ENCODE results near the gene IFNGR2.
"Not testable (repeated sequence)": the region's sequence is repeated elsewhere in the genome, so short reads cannot be mapped to it uniquely, and the experiment has no call there.

The IFNGR2 gene

DNA sequence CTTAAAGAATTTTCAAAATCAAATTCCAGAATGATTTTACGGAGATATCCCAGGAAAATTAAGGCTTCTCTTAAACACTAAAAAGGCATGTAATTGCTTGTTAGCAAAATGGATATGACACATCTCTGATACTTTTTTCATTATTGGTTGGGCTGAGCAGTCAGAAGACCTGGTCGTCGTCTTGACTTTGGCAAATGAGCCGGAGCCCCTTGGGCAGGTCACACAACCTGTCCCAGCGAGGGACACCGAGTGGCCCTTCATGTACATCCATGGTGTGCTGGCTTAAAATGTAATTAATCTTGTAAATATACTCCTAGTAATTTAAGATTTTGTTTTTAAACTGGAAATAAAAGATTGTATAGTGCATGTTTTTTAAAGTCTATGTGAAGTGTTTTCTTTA, 33.9 kb downstream of the IFNGR2 start:
- no peak for DNase-seq (ENCODE audit: low read depth)

DNA sequence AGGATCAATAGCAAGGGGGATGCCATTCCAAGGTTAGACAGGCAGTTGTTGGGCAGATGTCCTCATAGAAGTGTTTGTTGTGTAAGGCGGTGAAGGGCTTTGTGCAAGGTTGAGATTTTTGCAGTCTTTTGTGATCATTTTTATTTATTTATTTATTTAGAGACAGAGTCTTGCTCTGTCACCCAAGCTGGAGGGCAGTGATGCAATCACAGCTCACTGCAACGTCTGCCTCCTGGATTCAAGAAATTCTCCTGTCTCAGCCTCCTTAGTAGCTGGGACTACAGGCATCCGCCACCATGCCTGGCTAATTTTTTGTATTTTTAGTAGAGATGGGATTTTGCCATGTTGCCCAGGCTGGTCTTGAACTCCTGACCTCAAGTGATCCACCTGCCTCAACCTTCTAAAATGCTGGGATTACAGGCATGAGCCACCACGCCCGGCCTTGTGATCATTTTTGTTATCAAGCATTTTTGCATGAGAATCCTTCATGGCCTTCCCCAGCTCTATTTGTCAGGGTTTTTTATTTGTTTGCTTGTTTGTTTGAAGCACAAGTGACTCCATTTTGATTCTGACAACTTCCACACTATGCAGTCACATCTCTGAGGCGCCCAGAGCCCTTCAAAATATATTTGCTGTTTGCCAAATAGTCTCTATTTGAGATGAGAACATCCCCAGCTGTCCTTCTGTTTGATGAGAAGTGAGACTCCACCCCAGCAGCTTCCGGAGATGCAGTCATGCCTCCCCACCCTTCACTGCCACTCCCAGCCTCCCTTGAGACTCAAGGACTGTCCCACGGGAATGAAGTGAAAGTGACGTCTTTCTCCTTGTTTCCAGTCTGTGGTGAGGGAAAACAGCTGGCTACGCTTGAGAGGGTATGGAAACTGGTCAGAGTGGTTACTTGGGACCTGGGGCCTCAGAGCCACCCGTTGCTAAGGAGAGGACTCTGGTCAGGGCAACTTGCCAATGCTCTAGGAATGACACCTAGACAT, 38.6 kb downstream of the IFNGR2 start:
- peak; percentile 85 for DNase-seq (ENCODE audit: low read depth)

DNA sequence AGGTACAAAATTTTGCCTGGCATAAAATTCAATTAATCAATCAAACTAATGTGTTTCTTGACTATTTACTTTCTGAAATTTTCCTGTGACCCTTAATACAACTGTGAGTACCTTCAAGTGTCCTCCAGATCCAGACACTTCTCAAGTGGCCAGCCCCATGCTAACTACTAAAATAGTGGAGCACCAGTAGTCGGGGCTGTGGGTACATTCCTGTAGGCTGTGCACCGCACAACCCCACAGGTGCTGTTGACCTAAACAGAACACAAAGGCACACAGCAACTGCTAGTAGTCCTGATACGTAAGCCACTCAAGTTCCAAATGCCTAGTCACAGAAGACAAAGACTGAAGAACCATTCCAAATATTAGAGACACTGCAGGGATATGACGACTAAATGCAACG, 40.0 kb downstream of the IFNGR2 start:
- DNase-seq (ENCODE audit: low read depth), result no peak

DNA sequence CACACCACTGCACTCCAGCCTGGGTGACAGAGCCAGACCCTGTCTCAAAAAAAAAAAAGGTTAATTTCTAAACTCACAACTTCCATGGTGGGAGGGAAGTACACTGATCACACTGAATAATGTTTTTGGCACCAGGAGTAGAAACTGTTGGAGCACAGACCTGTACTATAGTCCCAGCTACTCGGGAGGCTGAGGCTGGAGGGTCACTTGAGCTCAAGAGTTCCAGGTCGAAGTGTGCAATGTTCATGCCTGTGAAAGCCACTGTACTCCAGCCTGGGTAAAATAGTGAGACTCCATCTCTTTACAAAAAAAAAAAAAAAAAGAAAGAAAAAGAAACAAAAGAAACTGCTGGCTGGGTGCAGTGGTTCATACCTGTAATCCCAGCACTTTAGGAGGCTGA, 41.3 kb downstream of the IFNGR2 start:
- DNase-seq (ENCODE audit: low read depth), result no peak

DNA sequence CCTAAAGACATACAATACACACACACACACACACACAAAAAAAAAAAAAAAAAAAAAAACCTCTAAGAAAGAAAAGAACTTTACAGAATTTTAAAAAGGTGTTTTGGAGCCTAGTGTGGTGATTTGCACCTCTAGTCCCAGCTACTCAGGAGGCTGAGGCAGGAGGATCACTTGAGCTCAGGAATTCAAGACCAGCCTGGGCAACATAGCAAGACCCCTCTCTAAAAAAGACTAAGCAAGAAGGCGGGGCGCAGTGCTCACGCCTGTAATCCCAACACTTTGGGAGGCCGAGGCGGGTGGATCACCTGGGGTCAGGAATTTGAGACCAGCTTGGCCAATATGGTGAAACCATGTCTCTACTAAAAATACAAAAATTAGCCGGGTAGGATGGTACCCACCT, 43.4 kb downstream of the IFNGR2 start:
- DNase-seq (ENCODE audit: low read depth), result not testable (repeated sequence)

DNA sequence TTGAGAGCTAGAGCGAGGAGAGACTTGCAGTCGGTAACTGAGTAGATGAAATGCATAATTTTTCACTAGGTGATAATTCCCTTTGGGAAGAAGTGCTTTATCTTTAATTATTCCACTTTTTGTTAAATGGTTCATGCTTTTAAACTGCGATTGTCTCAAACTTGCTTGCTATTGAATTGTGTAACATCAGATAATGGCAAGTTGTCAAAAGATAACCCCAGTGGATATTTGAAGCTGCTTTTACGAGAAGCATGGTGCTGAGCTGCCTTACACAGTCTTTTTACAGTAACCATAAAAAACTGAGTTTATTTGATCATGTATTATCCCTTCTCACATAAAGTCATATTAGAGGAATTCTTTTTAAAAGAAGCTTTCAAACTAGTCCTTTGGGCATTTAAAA, 46.4 kb downstream of the IFNGR2 start:
- no peak for DNase-seq (ENCODE audit: low read depth)

DNA sequence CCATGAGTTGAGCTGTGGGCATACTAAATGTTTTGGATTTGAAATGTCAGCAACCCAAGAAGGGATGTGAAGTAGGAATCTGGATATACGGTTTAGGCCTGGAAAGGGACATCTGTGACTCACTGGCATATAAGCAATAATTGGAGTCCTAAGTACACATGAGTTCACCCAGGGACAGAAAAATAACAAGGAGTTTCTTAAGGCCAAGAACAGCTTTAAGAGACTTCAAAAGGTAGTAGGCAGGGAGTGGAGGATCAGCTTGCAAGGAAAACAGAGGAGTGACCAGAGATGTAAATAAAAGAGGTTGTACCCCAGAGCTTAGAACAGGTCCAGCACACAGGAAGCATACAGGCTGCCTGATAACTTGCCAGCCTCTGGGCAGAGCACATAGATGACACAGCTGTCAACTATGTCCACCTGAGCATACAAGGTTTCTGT, 48.4 kb downstream of the IFNGR2 start:
- DNase-seq (ENCODE audit: low read depth), result peak; percentile 49

DNA sequence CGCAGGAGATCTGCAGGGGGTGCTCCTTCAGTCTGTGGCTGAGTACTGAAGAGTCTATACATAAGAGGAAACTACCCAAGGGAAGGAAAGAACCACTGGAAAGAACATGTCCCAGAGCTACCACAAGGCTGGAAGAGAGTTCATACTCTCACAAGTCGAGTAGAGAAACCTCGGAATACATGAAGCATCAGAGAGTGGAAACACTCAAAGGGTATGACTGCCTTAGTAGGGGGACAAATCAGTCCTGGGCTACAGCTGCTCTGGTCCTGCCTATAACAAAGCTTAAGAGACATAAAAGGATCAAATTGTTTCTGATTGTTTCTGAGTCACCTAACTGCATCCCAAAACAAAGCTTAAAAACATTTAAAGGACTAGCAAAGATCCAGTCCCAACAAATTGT, 49.1 kb downstream of the IFNGR2 start:
- DNase-seq (ENCODE audit: low read depth), result no peak

DNA sequence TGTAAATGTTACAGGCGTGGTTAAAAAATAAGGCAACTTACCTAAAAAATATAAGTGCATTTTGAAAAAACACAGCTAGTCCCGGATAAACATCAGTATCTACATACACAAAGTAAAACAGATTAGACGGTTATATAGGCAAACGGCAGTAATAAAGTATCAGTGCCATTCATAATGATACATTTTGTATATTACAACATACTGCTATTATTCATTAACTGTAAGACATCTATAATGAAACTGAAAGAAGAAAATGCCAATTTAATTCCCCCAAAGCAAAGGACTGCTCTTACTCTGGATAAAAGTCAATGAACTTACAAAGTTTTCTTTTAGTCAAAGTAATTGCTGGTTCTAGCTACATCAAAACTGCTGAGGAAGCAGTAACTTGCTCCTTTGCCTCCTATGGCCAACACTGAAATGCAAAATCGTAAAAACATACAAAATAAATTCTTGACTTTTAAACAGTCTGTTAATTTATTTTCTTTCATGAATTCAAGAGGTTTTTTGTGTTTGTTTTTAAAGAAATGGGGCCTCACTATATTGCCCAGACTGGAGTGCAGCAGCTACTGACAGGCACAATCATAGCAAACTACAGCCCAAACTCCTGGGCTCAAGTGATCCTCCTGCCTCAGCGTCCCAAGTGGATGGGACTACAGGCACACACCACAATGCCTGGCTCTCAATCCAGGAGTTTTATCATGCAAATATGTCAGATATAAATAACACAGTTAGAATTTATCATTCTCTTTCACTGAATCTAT, 52.7 kb downstream of the IFNGR2 start:
- no peak for DNase-seq (ENCODE audit: low read depth)

DNA sequence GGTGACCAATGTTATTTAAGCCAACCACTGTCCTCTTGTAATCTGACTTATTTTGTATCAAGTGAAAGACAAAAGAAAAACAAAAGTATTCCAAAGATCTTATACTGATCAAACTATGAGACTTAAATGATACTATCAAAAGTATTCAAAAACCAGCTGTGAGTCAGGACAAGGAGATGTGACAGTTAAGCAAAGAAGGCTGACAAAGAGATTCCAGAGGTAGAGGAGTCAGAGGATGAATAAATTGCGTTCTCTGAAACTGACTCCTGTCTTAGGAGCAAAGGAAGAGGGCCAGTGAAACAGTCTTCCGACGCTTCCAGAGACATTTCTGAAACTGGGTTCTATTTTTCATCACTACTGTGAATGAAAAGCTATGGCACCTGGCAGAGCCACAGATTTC, 55.6 kb downstream of the IFNGR2 start:
- peak; percentile 45 for DNase-seq (ENCODE audit: low read depth)

DNA sequence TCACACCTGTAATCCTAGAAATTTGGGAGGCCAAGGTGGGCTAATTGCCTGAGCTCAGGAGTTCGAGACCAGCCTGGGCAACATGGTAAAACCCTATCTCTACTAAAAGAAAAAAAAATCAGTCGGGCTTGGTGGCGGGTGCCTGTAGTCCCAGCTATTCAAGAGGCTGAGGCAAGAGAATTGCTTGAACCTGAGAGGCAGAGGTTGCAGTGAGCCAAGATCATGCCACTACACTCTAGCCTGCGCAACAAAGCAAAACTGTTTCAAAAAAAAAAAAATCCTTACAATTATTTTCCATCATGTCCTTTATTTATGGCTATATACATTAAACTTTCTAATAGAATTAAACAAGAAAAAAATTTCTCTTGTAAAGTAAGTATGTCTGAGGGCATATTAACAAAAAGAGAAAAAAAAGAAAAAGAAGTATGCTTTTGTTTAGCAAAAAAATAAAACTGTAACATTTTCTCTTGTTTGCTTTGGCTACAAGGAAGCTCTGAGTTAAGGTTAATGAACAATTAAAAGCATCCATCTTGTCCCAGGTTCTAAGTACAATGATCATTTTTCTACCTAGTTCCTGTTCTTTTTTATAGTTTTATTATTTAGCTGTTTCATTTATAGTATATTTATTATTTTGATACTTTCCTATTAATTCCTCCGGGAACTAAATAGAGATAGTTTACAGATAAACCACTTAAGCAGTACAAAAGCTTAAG, 58.5 kb downstream of the IFNGR2 start:
- DNase-seq (ENCODE audit: low read depth), result no peak

DNA sequence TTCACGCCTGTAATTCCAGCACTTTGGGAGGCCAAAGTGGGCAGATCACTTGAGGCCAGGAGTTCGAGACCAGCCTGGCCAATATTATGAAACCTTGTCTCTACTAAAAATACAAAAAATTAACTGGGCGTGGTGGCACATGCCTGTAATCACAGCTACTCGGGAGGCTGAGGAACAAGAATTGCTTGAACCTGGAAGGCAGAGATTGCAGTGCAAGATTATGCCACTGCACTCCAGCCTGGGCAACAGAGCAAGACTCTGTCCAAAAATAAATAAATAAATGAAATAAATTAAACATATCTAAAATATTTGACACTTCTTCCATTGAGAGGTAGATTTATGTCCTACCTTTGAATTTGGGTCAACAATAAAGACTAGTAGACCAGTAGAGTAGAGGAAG, 66.0 kb downstream of the IFNGR2 start:
- not testable (repeated sequence) for DNase-seq (ENCODE audit: low read depth)

DNA sequence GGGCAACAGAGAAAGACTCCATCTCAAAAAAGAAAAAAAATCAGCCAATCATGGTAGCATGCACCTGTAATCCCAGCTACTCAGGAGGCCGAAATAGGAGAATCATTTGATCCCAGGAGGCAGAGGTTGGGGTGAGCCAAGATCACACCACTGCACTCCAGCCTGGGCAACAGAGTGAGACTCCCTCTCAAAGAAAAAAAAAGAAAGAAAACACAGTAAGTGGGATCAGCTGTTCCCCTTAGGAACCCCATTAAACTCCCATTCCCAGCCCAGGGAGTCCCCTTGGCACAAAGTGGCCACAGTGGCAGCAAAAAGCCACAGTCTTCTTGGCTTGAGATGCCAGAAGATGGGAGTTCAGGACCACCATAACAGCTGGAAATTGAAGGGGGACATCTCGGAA, 67.5 kb downstream of the IFNGR2 start:
- no peak for DNase-seq (ENCODE audit: low read depth)

DNA sequence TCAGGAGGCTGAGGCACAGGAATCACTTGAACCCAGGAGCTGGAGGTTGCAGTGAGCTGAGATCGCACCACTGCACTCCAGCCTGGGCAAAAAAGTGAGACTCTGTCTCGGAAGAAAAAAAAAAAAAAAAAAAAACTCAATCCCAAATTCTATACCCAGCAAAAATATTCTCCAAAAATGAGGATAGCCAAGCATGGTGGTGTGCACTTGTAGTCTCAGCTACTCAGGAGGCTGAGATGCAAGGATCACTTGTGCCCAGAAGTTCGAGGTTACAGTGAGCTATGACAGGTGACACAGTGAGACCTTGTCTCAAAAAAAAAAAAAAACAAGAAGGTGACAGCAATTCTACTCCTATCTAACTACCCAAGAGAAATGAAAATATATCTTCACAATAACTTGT, 70.1 kb downstream of the IFNGR2 start:
- DNase-seq (ENCODE audit: low read depth), result no peak

DNA sequence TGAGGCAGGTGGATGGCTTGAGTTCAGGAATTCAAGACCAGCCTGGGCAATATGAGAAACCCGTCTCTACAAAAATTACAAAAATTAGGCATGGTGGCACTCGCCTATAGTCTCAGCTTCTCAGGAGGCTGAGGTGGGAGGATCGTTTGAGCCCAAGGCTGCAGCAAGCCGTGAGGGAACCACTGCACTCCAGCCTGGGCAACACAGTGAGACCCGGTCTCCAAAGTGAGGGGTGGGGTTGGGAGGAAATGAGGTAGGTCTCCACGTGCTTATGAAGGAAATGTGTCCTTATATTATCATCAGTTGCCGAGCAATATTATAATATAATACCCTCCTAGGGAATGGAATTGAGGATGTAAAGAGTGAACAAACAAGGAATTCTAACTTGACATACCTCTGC, 73.9 kb downstream of the IFNGR2 start:
- DNase-seq (ENCODE audit: low read depth), result no peak

DNA sequence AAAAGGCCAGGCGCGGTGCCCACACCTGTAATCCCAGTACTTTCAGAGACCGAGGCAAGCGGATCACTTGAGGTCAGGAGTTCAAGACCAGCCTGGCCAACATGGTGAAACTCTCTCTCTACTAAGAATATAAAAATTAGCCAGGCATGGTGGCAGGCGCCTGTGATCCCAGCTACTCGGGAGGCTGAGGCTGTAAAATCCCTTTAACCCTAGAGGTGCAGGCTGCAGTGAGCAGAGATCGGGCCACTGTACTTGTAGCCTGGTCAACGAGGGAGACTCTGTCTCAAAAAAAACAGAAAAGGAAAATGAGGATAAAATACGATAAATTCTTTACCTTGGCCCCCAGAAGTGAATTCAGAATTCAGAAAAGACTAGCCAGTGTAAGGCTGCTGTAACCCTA, 75.0 kb downstream of the IFNGR2 start:
- no peak for DNase-seq (ENCODE audit: low read depth)

DNA sequence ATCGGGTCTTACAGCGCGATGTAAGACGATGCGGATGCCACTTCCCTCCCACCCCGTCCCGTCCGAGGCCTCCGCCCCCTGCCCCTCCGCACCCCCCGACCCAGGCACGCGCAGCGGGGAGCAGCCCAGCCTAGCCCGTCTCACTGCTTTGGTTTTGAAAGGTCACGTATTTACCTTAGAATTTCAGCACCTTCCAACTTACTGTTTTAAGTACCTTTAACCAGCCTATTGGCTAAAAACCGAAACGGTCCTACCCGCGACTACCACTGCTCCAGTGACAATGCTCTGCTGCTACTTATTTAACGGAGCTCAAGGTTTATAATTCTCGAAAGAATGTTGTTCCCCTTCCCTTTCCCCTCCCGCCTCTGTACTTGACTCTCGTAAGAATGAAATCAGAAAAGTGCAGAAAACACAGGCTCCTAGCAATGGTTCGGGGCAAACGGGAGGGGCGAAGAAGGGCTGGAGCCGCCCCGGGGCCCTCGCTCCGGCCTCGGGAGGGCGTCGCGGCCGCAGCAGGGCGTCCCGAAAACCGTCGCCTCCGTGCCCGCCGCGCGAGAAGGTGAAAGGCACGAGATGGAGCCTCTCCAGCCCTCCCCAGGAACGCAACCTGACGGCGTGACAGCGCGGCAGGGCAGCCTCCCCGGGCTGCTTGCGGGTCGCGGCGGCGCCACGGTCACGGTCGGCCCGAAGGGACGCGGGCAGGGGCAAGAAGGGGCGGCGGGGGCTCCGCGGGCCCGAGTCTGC, 75.9 kb downstream of the IFNGR2 start:
- peak; percentile 46 for DNase-seq (ENCODE audit: low read depth)

DNA sequence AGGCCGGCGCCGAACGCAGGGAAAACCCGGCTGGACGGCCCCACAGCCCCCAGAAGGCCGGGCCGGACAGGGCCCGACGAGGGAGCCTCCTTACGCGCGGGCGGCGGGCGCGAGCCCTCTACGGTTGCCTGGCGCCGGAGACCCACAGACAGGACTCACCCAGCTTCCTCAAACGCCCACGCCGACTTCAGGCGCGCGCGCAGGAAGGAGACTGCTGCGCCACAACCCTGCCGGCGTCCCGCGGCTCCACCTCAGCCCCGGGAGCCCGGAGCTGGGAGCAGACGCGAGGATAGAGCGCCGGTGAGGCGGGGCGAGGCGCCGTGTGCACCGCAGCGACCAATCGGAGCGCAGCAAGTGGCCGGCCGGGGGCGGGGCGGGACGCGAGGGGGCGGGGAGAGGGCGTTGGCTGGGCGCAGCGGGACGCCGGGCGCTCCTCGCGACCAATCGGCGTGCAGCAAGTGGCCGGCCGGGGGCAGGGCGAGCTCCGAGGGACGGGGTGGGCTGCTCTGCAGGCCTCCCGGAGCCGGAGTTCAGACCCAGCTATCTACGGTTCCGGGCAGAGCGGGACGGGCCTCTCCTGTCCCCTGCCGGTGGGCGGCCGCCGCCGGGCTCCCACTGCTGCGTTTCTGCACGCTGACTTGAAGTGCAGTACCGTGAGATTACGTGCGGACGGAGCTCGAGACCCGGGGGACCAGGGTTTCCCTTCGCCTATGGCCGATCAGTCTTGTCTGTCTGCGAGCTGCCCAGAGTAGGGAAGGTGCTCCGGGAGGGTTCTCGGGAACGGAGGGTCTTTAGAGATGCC, 76.7 kb downstream of the IFNGR2 start, which contains the start of gene TMEM50B:
Gene TMEM50B (minus strand): TSS at position 296 of the 802 bp plus-strand sequence. CDS start 11,089 bp downstream, outside the sequence.
- DNase-seq (ENCODE audit: low read depth), result peak; percentile 96

DNA sequence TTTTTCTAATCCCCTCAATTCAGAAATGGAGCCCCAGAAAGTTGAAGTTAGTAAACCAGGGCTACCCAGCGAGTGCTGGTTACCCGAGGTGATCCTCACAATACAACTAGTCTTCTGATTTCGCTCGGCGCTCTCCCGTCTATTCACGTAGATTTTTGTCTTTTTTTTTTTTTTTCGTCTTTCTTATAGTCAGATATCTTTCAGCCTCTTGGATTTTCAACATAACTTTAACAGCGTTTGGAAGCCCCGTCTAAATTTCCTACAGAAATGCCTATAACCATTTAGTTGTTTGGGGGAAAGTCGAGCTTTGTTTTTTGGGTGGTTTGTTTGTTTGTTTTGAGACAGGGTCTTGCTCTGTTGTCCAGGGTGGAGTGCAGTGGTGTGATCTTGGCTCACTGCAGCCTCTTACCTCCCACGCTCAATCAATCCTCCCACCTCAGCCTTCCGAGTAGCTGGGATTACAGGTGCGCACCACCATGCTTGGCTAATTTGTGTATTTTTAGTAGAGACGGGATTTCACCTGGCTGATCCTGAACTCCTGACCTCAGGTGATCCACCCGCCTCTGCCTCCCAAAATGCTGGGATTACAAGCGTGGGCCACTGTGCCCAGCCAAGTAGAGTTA, 77.4 kb downstream of the IFNGR2 start:
- DNase-seq (ENCODE audit: low read depth), result no peak

DNA sequence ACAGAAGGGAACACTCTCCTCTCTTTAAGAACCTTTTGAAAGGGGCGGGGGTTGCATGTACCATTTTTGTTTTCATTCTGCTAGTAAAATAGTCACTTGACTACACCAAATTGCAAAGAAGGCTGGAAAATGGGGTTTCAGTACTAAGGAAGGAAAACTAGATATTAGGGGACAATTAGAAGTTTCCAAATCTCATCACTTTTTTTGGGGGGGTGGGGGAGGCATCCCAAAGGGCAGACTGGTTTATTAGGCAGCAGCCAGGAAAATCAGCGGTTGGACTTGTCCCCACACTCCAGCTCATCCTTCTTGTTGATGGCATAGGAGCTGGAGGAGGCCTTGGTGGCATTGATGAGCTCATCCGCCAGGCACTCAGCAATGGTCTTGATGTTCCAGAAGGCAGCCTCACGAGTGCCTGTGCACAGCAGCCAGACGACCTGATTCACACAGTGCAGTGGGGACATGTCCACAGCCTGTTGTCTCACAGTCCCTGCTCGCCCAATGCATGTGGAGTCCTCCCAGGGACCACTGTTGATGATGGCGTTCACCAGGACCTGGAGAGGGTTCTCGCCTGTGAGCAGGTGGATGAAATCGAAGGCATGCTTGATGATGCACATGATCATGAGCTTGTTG, 78.2 kb downstream of the IFNGR2 start:
- peak; percentile 33 for DNase-seq (ENCODE audit: low read depth)
